Stomach (tissue), 9 donors: ENCODE results near the gene AKAP13. TPM values are rescaled to one million over a fixed set of nuclear protein-coding genes. Genes with fewer than 3 reads are reported as not detected.

Experiments
- DNase-seq, 2 donors: peaks; one replicate each; pipeline versions ENCODE4 v3.0.0 to v3.0.0-alpha.2; 2013 to 2019
- H3K27ac ChIP-seq, 5 donors: fragments of 200-600 bp in 4 of 5; sonication (generic) in 4 of 5; one replicate each; pipeline ENCODE4 v1.5.1; 2013 to 2019; ENCODE audit warnings: mild to moderate bottlenecking in 1 of 5, moderate library complexity in 1 of 5
- H3K27me3 ChIP-seq, 3 donors: fragments of 200-600 bp; sonication (generic); one replicate each; pipeline ENCODE4 v1.5.1; 2017 to 2019; ENCODE audit warnings: mixed run types in 1 of 3
- H3K36me3 ChIP-seq, 4 donors: fragments of 200-600 bp; sonication (generic); 1 replicate in 3 of 4; 2 replicates in 1 of 4; pipeline ENCODE4 v1.5.1; 2016 to 2019
- H3K4me1 ChIP-seq, 4 donors: fragments of 200-600 bp; sonication (generic); one replicate each; pipeline ENCODE4 v1.5.1; 2016 to 2019
- H3K4me3 ChIP-seq, 4 donors: fragments of 200-600 bp; sonication (generic) in 3 of 4; one replicate each; pipeline ENCODE4 v1.5.1; 2016 to 2019; ENCODE audit warnings: mild to moderate bottlenecking in 1 of 4
- H3K9me3 ChIP-seq, 4 donors: fragments of 200-600 bp; sonication (generic); one replicate each; pipeline ENCODE4 v1.5.1; 2016 to 2019
- EP300 ChIP-seq: sonication (generic); formaldehyde crosslinking; IDR thresholded peaks from one replicate; pipeline ENCODE4 v1.6.1; 2017; ENCODE audit warnings: antibody characterized with exemption
- POLR2A ChIP-seq, 4 donors: fragments of 450-650 bp; IDR thresholded peaks; one replicate each; pipeline ENCODE4 v1.6.1; 2016; ENCODE audit warnings: antibody characterized with exemption in 4 of 4, control low read depth in 2 of 4, mild to moderate bottlenecking in 1 of 4, moderate library complexity in 1 of 4
- POLR2AphosphoS5 ChIP-seq, 3 donors: sonication (generic); formaldehyde crosslinking; IDR thresholded peaks; one replicate each; pipeline ENCODE4 v1.6.1; 2016; ENCODE audit warnings: antibody characterized with exemption in 3 of 3
- WGBS, 5 donors: extraction: QIAGEN DNeasy Blood & Tissue Kit in 3 of 5; methylation state at CpG; one replicate each; pipeline versions ENCODE4 v1.1.5 to v1.1.7; 2013 to 2018; 5-methylcytosine and 5-hydroxymethylcytosine counted together
- intact Hi-C: fragments of 100-400 bp; cut with DNase I; formaldehyde crosslinking; loops from one replicate; pipeline ENCODE4 v1.15.1; 2023; ENCODE audit warnings: low total_unique reads
- polyA plus RNA-seq, 3 donors: library from polyadenylated mRNA; stranded (reverse); fragments of 200-250 nt; gene quantifications; one replicate each; pipeline ENCODE4 v1.2.3, GENCODE V29; 2013
- total RNA-seq, 5 donors: library from RNA; depleted of rRNA; stranded (reverse); fragments of >200 nt; gene quantifications; one replicate each; pipeline versions ENCODE4 v1.1.0 to v1.2.3, GENCODE V29; 2014 to 2016
- TF ChIP-seq, protein P1 (sequence below), 7 experiments: fragments of 450-650 bp in 4 of 7; fragments of 200-600 bp in 3 of 7; sonication (generic) in 3 of 7; IDR thresholded peaks; one replicate each; pipeline ENCODE4 v1.5.1; 2016 to 2019; ENCODE audit warnings: antibody characterized with exemption in 7 of 7, control low read depth in 2 of 7, mild to moderate bottlenecking in 1 of 7
- donor health status: healthy with polysubstance abuse.
- donor health status: Bipolar disorder and iron deficiency.
- donor health status: healthy.

Gene AKAP13
- total and polyA plus RNA-seq, 8 donors = 33.1 to 395 (median 138) TPM

DNA sequence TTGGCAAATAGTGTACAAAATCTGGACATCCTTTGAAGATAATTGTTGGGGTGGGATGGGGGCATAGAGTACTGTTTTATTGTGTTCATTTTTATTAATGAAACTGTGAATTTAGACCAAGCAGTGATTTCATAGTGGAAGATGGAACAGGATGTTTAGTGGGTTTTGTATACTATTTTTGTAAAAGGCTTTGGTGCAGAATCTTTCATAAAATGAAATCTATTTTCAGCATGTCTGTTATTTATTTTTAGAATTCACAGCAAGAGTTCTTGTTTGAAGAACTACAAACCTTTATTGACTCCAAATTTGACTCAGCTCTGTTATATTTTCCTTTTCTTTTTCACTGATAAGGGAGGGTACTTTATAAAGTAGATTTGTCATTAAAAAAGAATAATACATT is 145.4 kb downstream of the AKAP13 start:
- Histone ChIP-seq H3K27ac (no peak overlapping the region), H3K36me3 (peaks cover 0 to 8% (median 6%) of the 10 kb centered on the region in 4 donors), H3K27me3 (no peaks in the 10 kb centered on the region), H3K4me1 (peaks cover 0 to 53% (median 23%) of the 10 kb centered on the region in 4 donors), H3K4me3 (no peak overlapping the region), H3K9me3 (no peaks in the 10 kb centered on the region)
- no peak for DNase-seq
- no peak for TF ChIP-seq POLR2A (IDR thresholded peaks at IDR 0.05)
- no peak for TF ChIP-seq EP300
- TF ChIP-seq, protein P1, sequence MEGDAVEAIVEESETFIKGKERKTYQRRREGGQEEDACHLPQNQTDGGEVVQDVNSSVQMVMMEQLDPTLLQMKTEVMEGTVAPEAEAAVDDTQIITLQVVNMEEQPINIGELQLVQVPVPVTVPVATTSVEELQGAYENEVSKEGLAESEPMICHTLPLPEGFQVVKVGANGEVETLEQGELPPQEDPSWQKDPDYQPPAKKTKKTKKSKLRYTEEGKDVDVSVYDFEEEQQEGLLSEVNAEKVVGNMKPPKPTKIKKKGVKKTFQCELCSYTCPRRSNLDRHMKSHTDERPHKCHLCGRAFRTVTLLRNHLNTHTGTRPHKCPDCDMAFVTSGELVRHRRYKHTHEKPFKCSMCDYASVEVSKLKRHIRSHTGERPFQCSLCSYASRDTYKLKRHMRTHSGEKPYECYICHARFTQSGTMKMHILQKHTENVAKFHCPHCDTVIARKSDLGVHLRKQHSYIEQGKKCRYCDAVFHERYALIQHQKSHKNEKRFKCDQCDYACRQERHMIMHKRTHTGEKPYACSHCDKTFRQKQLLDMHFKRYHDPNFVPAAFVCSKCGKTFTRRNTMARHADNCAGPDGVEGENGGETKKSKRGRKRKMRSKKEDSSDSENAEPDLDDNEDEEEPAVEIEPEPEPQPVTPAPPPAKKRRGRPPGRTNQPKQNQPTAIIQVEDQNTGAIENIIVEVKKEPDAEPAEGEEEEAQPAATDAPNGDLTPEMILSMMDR (IDR thresholded peaks at IDR 0.05) = no peak
- no peak for TF ChIP-seq POLR2AphosphoS5 (IDR thresholded peaks at IDR 0.05)
- intact Hi-C loops = no loop called here

DNA sequence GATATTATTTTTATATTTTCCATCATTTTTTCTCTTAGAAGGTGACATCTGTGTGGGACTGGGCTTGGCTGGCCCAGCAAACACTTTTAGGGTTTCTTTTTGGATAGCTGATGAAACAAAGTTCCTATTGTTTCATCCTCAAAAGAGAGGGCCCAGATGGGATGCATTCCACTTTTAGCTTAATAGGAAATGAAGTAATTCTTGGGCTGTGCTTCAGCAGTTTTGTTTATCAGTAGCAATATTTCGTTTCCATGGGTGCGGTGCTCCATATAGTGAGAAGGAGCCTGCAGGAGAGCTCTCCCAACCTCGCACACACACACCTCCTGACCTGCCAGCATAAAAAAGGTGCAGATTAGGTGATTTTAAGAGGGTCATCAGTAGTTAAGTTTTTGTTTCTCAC is 147.5 kb downstream of the AKAP13 start:
- WGBS, 5 donors = 18 to 42% (median 20%) methylated on average over 3 of the region's 3 CpGs

DNA sequence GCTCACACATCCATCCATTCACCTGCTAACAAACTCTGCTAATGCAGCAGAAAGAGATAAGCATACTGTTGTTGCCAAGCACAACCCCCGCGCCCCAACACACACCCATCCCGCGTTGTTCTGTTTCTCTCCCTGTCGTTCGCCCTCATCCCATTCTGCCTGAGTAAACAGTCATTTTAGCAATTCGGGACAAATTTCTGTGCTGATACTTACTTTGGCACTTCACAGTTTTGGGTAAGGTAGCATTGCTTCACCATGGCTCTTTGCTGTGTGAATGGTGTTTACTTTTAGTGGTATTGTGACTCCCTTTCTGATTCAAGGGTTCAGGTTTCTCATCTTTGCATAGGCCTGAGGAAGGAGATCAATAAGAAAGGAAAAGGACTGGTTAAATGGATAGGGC is 149.7 kb downstream of the AKAP13 start:
- Histone ChIP-seq H3K9me3 (no peaks in the 10 kb centered on the region), H3K27ac (no peak overlapping the region), H3K36me3 (peaks cover 0 to 4% (median 2%) of the 10 kb centered on the region in 4 donors), H3K27me3 (no peaks in the 10 kb centered on the region), H3K4me1 (peaks cover 22 to 89% (median 44%) of the 10 kb centered on the region in 4 donors), H3K4me3 (no peak overlapping the region)
- DNase-seq = no peak
- no peak for TF ChIP-seq POLR2AphosphoS5 (IDR thresholded peaks at IDR 0.05)
- WGBS, 5 donors = 52 to 69% (median 66%) methylated on average over 6 to 7 of the region's 7 CpGs
- intact Hi-C loops = no loop called here

More for the DNA sequence above, 147.5 kb downstream of the AKAP13 start:
- peak in 1 of 2 donors; percentile 91 for DNase-seq
- Histone ChIP-seq H3K27ac (peak overlapping the region in 3 of 5 donors; percentile 13 to 33 (median 14)), H3K9me3 (no peaks in the 10 kb centered on the region), H3K4me1 (peaks cover under 1 to 69% (median 29%) of the 10 kb centered on the region in 4 donors), H3K27me3 (no peaks in the 10 kb centered on the region), H3K4me3 (no peak overlapping the region), H3K36me3 (peaks cover 0 to 7% (median 0%) of the 10 kb centered on the region in 4 donors)
- TF ChIP-seq POLR2A (IDR thresholded peaks at IDR 0.05) = no peak
- no peak for TF ChIP-seq POLR2AphosphoS5 (IDR thresholded peaks at IDR 0.05)
- no peak for TF ChIP-seq EP300
- TF ChIP-seq, protein P1 (IDR thresholded peaks at IDR 0.05) = no peak
- intact Hi-C loops = no loop called here

DNA sequence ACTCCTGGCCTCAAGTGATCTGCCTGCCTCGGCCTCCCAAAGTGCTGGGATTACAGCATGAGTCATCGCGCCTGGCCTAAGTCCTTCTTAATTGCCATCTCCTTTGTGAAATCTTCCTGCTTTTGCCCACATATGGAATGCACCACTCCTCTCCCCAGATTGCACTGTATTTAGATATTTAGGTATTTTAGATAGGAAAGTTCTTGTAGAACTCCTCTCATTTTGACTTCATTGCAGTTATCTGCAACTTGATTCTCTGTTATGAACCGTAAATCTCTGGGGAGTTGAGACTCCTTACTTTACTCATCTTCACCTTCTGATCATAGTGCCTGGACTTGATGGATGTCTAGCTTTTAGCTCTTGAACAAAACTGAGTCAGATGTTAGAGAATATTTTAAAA is 150.7 kb downstream of the AKAP13 start:
- H3K4me1 ChIP-seq = peaks cover 24 to 86% (median 52%) of the 10 kb centered on the region in 4 donors
- no peak for TF ChIP-seq EP300
- TF ChIP-seq, protein P1 (IDR thresholded peaks at IDR 0.05) = no peak
- no peak for TF ChIP-seq POLR2A (IDR thresholded peaks at IDR 0.05)
- no peak for TF ChIP-seq POLR2AphosphoS5 (IDR thresholded peaks at IDR 0.05)
- H3K4me3 ChIP-seq = no peak overlapping the region
- intact Hi-C loops = no loop called here
- no peak for DNase-seq
- H3K36me3 ChIP-seq = peaks cover 0 to 5% (median 2%) of the 10 kb centered on the region in 4 donors
- no peaks in the 10 kb centered on the region for H3K9me3 ChIP-seq
- H3K27ac ChIP-seq = no peak overlapping the region
- no peaks in the 10 kb centered on the region for H3K27me3 ChIP-seq
- 82 to 97% (median 94%) methylated on average over 4 of the region's 4 CpGs for WGBS, 5 donors

DNA sequence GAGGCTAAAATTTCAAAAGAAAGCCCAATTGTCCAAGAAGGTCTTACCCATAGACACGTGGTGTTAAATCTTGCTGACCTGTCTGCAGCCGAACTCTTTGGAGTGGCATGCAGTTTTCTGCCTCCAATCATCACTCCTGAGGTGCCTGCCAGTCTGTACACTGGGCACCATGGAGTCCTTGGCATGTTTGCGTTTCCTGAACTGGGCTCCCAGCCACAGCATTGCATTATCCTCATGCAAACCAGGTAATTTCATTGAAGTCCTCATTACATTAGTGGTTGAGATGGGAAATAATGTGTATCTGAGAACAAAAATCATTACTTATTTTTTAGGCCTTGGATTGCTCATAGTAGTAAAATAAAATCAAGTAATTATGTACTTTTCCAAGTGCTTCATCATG is 152.3 kb downstream of the AKAP13 start:
- peak in 1 of 2 donors; percentile 75 for DNase-seq
- 22 to 63% (median 37%) methylated on average over 3 of the region's 3 CpGs for WGBS, 5 donors
- intact Hi-C loops = no loop called here
- no peaks in the 10 kb centered on the region for H3K9me3 ChIP-seq
- H3K27ac ChIP-seq = peak overlapping the region in 1 of 5 donors; percentile 76
- H3K4me1 ChIP-seq = peaks cover 24 to 81% (median 51%) of the 10 kb centered on the region in 4 donors
- peaks cover 0 to 5% (median 2%) of the 10 kb centered on the region in 4 donors for H3K36me3 ChIP-seq
- TF ChIP-seq EP300 (no peak), POLR2A (IDR thresholded peaks at IDR 0.05) (no peak), POLR2AphosphoS5 (IDR thresholded peaks at IDR 0.05) (peak in 1 of 3 donors; percentile 14)
- TF ChIP-seq, protein P1 (IDR thresholded peaks at IDR 0.05) = no peak
- H3K27me3 ChIP-seq = no peaks in the 10 kb centered on the region
- no peak overlapping the region for H3K4me3 ChIP-seq
